ENCODE results near the gene IQCC.
"Not testable (repeated sequence)": the region's sequence is repeated elsewhere in the genome, so short reads cannot be mapped to it uniquely, and the experiment has no call there.

Gene IQCC

GRCh38 chr1:32205401-32206370 is at the start of gene IQCC:
Gene IQCC (plus strand): TSS chr1:32205671. CDS start chr1:32205682, 11 bp downstream.
- peak; percentile 80 for DNase-seq (ENCODE audit: low read depth)

- no peak for DNase-seq (ENCODE audit: low read depth)
These were observed 46.3 kb upstream of the IQCC start for GRCh38 chr1:32159189-32159588.

GRCh38 chr1:32163405-32163804 is 42.1 kb upstream of the IQCC start:
- DNase-seq (ENCODE audit: low read depth) = no peak

GRCh38 chr1:32165633-32166032 is 39.8 kb upstream of the IQCC start:
- not testable (repeated sequence) for DNase-seq (ENCODE audit: low read depth)

- no peak for DNase-seq (ENCODE audit: low read depth)
These were observed 34.5 kb upstream of the IQCC start for GRCh38 chr1:32170991-32171390.

GRCh38 chr1:32172621-32173245 is 32.7 kb upstream of the IQCC start:
- DNase-seq (ENCODE audit: low read depth) = peak; percentile 40

- DNase-seq (ENCODE audit: low read depth) = no peak
These were observed 26.9 kb upstream of the IQCC start for GRCh38 chr1:32178380-32179192.

GRCh38 chr1:32179193-32179442 is 26.4 kb upstream of the IQCC start:
- no peak for DNase-seq (ENCODE audit: low read depth)

- DNase-seq (ENCODE audit: low read depth) = peak; percentile 93
These were observed 25.9 kb upstream of the IQCC start, which contains the start of gene TXLNA for GRCh38 chr1:32179443-32180185. Gene TXLNA (plus strand): TSS chr1:32179675. CDS start chr1:32180346, 671 bp downstream.

GRCh38 chr1:32180186-32181060 is 25.0 kb upstream of the IQCC start:
- DNase-seq (ENCODE audit: low read depth) = peak; percentile 79

GRCh38 chr1:32181065-32181464 is 24.4 kb upstream of the IQCC start:
- no peak for DNase-seq (ENCODE audit: low read depth)

GRCh38 chr1:32181563-32181962 is 23.9 kb upstream of the IQCC start:
- DNase-seq (ENCODE audit: low read depth) = no peak

GRCh38 chr1:32182060-32182459 is 23.4 kb upstream of the IQCC start:
- DNase-seq (ENCODE audit: low read depth) = no peak

- DNase-seq (ENCODE audit: low read depth) = no peak
These were observed 20.8 kb upstream of the IQCC start for GRCh38 chr1:32184650-32185049.

GRCh38 chr1:32186077-32186476 is 19.4 kb upstream of the IQCC start:
- no peak for DNase-seq (ENCODE audit: low read depth)

- DNase-seq (ENCODE audit: low read depth) = no peak
These were observed 19.0 kb upstream of the IQCC start for GRCh38 chr1:32186491-32186890.

GRCh38 chr1:32187850-32188249 is 17.6 kb upstream of the IQCC start:
- no peak for DNase-seq (ENCODE audit: low read depth)

GRCh38 chr1:32192220-32192948 is 13.1 kb upstream of the IQCC start:
- no peak for DNase-seq (ENCODE audit: low read depth)

- no peak for DNase-seq (ENCODE audit: low read depth)
These were observed 10.5 kb upstream of the IQCC start for GRCh38 chr1:32194984-32195383.

- DNase-seq (ENCODE audit: low read depth) = no peak
These were observed 9.9 kb upstream of the IQCC start for GRCh38 chr1:32195531-32195930.

Data from EH (cell line).